GM18511 (cell line): ENCODE data around the gene MAP1B.

Source experiments
- ATAC-seq: cut with Tn5 transposase; IDR thresholded peaks from one replicate; pipeline ENCODE4 v1.9.1; 2021; ENCODE audit warnings: mild to moderate bottlenecking, moderate library complexity; ENCODE audit not compliant: unreplicated experiment

The MAP1B gene

DNA sequence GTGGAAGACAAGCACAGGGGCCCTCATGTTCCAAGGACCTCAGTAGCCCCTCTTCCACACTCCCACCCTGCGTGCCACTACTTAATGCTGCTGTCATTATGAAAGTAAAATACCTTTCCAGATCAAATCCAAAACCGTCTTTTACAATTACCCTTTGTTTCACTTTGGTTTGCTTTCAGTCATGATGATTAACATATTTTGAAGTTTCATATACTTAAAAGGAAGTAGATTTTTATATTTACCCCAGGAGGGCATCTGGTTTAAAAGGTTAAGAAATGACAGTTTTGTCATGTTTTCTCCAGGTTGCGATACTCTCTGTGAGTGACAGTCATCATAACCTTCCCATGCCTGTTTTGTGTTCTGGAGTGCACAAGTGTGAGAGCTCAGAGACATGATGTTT, 13.5 kb upstream of the MAP1B start:
- ATAC-seq, result no peak

GRCh38 chr5:72096602-72097188, 10.6 kb upstream of the MAP1B start:
- no peak for ATAC-seq

- no peak for ATAC-seq
Observed at GRCh38 chr5:72101828-72102227, 5.4 kb upstream of the MAP1B start.

DNA sequence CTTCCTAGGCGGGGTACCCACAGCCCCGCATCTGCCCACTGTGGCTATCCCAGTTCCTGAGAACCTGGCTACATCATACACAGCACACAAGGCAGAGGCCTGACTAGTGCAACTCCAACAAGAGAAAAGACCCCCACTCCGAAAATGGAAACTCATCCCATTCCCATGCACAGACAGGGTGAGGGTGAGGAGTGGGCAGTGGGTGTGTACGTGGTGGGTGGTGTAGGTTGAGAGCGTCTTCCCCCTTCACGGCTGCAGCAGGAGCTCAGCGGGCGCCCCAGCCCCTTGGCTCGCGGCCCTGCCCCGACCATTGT, 501 bp upstream of the MAP1B start:
- no peak for ATAC-seq

- ATAC-seq, result peak; percentile 50
Observed at GRCh38 chr5:72107901-72108201, 576 bp downstream of the MAP1B start.

DNA sequence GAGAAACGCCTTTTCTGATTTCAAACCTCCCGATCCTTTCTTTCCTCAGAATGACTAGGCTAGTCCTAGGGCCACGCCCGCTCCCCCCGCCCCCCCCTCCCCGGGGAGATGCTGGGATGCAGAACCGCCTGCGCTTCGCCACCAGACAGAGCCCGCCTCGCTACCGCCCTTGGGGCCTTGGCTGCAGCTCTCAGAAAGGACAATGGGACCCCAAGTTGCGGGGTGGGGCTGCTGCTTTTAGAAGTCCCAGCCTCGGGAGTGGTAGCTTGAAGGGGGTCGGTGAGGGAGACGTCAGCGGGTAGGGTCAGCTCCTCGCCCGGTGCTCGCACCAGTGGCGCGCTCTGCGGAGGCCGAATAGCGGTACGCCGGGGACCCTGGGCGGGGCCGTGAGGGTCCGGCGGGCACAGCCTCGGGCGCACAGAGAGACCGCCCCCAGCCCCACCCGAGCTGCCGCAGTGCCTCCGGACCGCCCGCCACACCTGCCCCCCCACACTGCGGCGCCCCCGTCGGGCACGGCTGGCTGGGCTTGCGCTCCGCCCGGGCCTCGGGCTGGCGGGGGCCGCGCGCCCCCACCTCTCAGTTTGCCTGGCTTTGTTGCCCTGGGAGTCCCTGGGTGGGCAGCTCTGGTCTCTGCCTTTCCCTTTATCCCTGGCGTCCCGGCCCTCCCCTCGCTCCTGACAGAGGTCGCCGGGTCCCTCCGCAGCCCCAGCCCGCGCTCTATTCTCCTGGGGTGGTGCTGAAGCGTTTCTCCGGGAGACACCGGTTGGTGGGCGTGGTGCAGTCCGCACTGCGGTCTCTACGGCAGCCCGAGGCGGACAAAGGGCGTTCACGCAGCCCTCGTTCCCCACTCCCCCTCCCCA, 1.2 kb downstream of the MAP1B start:
- peak; percentile 50 for ATAC-seq

- ATAC-seq, result no peak
Observed at GRCh38 chr5:72109062-72109411, 1.8 kb downstream of the MAP1B start.

DNA sequence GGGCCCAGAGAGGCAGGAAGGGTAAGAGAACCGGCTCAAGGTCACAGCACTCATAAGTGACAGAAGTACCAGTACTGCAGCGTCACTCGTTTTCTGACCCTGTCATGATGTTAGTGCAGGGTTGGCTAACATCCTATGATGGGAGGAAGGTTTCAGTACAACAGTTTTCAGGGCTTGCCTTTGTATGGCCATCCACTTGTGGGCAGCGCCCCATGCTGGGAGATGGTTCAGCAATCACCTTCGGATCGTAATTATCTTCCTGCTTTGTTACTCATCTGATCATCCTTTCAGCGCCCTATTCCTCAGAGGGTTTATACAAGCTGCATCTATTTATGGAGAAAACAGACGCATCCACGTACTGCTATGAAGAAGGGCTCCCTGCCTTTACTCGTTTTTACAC, 2.4 kb downstream of the MAP1B start:
- no peak for ATAC-seq

DNA sequence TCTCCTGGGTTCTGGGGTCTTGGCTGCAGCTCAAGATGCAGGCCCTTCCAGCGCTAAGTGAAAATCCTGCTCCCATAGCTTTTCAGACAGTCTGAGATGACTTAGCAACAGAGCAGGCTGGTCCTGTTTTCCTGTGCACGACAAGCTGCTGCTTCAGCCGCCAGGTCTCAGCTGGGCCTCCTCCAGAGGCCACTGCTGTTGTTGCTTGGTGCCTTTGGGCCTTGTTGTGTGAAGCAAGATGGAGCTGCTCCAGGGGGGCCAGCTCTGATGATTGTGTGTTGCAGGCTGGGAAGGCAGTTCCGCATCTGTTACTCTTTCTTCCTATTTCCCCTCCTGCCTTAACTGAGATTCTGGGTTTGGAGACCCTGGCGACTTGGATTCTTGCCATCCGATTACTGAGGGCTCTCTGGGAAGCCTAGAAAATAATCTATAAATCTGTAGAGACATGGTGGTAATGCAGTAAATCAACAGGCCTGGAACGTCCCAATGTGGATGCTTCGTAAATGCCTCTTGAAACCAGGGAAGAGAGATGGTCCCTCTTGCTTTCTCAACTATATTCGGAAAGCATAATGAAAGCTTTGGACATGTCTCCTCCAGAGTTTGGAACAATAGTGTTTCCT, 3.2 kb downstream of the MAP1B start:
- no peak for ATAC-seq

- ATAC-seq, result no peak
Observed at GRCh38 chr5:72112389-72112788, 5.1 kb downstream of the MAP1B start.

- ATAC-seq, result no peak
Observed at GRCh38 chr5:72114629-72115028, 7.4 kb downstream of the MAP1B start.

DNA sequence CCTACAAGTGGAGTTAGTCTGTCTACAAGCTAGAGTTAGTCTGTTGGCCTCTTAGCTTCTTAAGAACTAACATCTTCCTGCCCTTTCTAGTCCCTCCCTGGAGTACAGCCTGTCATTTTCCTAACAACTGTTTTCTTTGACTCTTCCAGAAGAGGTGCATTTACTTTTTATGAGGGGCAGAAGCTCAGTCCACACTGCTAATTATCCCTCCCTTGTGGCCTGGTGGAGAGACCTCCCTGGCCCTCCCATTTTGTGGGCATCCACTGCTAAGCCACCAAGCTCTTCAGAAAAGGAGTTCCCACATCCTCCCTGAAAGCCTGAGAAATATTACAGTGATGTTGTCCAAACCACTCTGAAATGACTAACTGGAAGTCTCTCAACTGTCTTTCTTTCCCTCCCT, 8.0 kb downstream of the MAP1B start:
- no peak for ATAC-seq

DNA sequence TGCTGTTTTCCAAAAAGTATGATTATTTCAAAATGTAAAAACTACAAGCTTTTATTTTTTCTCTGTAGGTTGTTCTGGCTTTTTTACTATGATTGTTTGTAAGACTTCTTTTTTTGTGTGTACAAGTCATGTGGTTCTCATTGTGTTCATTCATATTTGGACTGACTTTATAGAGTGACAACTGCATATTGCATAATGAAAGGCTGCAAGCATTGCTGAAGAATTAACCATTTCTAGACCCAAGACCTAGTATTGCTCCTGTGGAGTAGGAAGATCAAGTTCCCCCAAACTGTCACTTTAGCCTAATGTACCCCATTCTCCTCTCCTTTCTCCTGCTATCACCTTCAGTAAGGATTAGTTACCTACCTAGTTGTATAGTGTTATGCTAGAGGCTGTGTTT, 10.0 kb downstream of the MAP1B start:
- no peak for ATAC-seq

GRCh38 chr5:72121052-72121779, 13.9 kb downstream of the MAP1B start:
- ATAC-seq, result no peak

GRCh38 chr5:72121780-72122445, 14.6 kb downstream of the MAP1B start:
- ATAC-seq, result no peak

DNA sequence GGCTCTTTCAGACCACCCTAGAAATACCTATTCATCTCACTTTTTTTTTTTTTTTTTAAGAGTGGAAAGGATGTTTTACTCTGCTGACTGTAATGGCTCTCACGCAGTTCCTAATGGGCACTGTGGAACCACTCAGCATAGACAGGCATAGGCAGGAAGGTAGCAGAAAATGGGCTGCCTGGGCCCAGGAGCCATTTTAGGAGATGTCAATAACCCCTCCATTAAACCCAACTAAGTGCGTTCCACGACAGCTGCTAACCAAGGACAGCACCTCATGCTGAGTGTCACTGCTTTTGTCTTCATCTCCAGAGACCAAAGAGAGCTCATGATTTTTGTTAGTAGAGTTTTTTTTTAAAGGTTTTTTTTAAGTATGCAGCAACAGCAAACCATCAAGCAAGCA, 15.3 kb downstream of the MAP1B start:
- ATAC-seq, result no peak

DNA sequence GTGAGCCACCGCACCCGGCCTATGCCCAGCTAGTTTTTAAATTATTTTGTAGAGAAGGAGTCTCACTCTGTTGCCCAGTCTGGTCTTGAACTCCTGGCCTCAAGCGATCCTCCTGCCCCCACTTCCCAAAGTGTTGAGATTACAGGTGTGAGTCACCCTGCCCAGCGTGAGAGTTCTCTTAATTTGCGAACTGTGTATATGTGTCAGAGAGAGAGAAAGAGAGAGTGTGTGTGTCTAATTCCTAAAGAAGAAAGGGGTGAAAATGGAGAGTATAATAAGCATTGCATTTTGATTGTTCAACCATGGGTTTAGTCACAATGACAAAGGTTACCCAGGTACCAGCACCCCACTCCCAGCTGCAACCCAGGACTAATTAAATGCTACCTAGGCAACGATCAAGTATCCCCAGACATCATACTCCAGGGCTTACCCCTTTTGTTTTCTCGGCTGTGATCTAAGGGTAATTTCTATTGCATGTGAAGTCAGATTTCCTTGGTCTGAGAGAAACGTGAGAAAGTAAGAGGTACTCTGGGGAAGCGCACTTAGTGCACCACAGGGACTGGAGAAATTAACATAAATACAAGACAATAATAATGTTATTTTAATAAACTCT, 16.6 kb downstream of the MAP1B start:
- no peak for ATAC-seq

DNA sequence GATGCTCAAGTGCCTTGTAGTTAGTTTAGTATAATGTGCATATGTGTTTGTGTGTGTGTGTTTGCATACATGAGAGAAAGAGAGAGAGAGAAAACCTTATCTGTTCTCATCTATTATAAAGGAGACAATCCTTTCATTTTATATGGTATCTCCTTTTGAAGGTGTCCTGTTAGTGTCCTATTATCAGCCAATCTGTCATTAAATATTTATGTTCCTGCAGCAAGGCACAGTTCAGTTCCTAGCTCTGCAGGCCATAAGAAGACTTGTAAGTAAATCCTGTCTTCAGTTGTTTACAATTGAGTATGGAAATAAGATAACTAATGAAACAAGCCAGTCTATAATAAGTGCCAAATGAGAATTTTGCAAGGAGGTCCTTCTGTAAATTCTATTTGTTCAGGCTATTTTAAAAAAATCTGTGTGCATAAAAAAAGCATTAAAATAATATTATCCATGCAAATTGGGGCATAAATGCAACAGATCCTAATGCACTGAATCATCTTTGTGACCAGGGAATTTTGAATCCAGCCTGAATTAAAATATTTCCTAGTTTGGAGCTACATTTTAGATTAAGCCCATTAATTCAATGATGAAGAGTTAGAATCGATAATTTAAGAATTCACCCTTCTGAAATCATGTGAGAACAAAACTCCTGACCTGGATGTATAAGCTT, 18.1 kb downstream of the MAP1B start:
- ATAC-seq, result no peak

GRCh38 chr5:72125941-72126620, 18.8 kb downstream of the MAP1B start:
- no peak for ATAC-seq

DNA sequence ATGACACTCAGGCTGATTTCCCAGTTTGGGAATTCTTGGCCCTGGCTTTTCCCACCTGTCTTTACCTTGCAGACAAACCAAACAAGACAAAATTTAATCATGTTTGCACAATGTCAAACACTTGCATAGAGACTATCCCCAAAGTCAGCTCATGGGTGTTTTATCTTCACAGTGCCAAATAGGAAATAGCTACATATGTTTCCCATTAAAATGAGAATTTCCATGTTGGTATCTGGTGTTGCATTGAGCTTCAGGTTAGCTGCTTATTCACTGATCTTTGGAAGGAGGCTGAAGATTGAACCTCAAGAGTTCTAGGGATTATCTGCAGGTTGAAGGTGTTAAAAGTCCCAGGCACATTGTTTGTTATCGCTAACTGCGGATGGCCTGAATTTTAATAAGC, 19.5 kb downstream of the MAP1B start:
- no peak for ATAC-seq
